Keratinocyte (primary cell): ENCODE measurements around the gene MBNL2. TPM values are rescaled to one million over a fixed set of nuclear protein-coding genes. Genes with fewer than 3 reads are reported as not detected.

Experiments used
- DNase-seq: peaks from one replicate; pipeline ENCODE4 v3.0.0-alpha.2; 2011; ENCODE audit warnings: low read depth, missing footprints, low spot score
- FAIRE-seq: peaks from 2 replicates; lab custom pipeline; 2011; peaks lifted over from hg19 to GRCh38; lab: Jason Lieb, UNC
- H2AFZ ChIP-seq: 2 replicates; pipeline ENCODE4 v1.6.0; 2012; ENCODE audit warnings: low read length, control low read depth, inconsistent platforms; ENCODE audit not compliant: control insufficient read depth
- H3K27ac ChIP-seq: 2 replicates; pipeline ENCODE4 v1.5.1; 2011; ENCODE audit warnings: low read length; ENCODE audit not compliant: control insufficient read depth, insufficient read depth
- H3K27me3 ChIP-seq: 3 replicates; pipeline ENCODE4 v1.6.0; 2011; ENCODE audit warnings: low read length; ENCODE audit not compliant: control insufficient read depth, insufficient read depth; ENCODE audit errors: extremely low read depth
- H3K36me3 ChIP-seq, 2 experiments: 2 replicates in 1 of 2; 3 replicates in 1 of 2; pipeline ENCODE4 v1.5.1; 2011; ENCODE audit warnings: low read length in 2 of 2, mild to moderate bottlenecking in 1 of 2; ENCODE audit not compliant: control insufficient read depth in 2 of 2, insufficient read depth in 2 of 2; ENCODE audit errors: extremely low read depth in 1 of 2
- H3K4me1 ChIP-seq: 3 replicates; pipeline ENCODE4 v1.5.1; 2011; ENCODE audit warnings: low read length; ENCODE audit not compliant: control insufficient read depth, insufficient read depth; ENCODE audit errors: extremely low read depth
- H3K4me2 ChIP-seq: 3 replicates; pipeline ENCODE4 v1.6.0; 2011; ENCODE audit warnings: low read depth, low read length; ENCODE audit not compliant: control insufficient read depth, insufficient read depth; ENCODE audit errors: extremely low read depth
- H3K4me3 ChIP-seq, 3 experiments: fragments of 200-600 bp in 1 of 3; sonication (generic) in 1 of 3; 2 replicates in 2 of 3; 3 replicates in 1 of 3; pipeline ENCODE4 v1.5.1; 2011 to 2016; ENCODE audit warnings: low read length in 3 of 3, mild to moderate bottlenecking in 3 of 3, control low read depth in 2 of 3, inconsistent platforms in 1 of 3, low read depth in 1 of 3, mixed read lengths in 1 of 3, mixed run types in 1 of 3, moderate library complexity in 1 of 3; ENCODE audit not compliant: control insufficient read depth in 2 of 3, insufficient read depth in 2 of 3; ENCODE audit errors: extremely low read depth in 1 of 3
- H3K79me2 ChIP-seq: 2 replicates; pipeline ENCODE4 v1.6.0; 2012; ENCODE audit warnings: low read length; ENCODE audit not compliant: control insufficient read depth, insufficient read depth
- H3K9ac ChIP-seq: 3 replicates; pipeline ENCODE4 v1.6.0; 2011; ENCODE audit warnings: low read length; ENCODE audit not compliant: control insufficient read depth, insufficient read depth; ENCODE audit errors: extremely low read depth
- H3K9me1 ChIP-seq: 3 replicates; pipeline ENCODE4 v1.6.0; 2011; ENCODE audit warnings: low read length; ENCODE audit not compliant: control insufficient read depth, insufficient read depth; ENCODE audit errors: extremely low read depth
- H3K9me3 ChIP-seq: 2 replicates; pipeline ENCODE4 v1.5.1; 2012; ENCODE audit warnings: low read depth, low read length; ENCODE audit not compliant: control insufficient read depth
- H4K20me1 ChIP-seq: 3 replicates; pipeline ENCODE4 v1.6.0; 2011; ENCODE audit warnings: low read length; ENCODE audit not compliant: control insufficient read depth, insufficient read depth; ENCODE audit errors: extremely low read depth
- CTCF ChIP-seq, 3 experiments: IDR thresholded peaks in 1 of 3; conservative IDR thresholded peaks in 1 of 3; optimal IDR thresholded peaks in 1 of 3; 2 replicates in 2 of 3; 3 replicates in 1 of 3; pipeline versions ENCODE3 to v1.5.1; 2011; ENCODE audit warnings: low read length in 3 of 3, mild to moderate bottlenecking in 3 of 3, moderate library complexity in 2 of 3, control low read depth in 1 of 3, inconsistent platforms in 1 of 3; ENCODE audit not compliant: insufficient read depth in 2 of 3; ENCODE audit errors: extremely low read depth in 1 of 3
- EZH2 ChIP-seq: IDR thresholded peaks from one replicate; pipeline ENCODE4 v1.6.1; 2012; ENCODE audit warnings: inconsistent platforms, mild to moderate bottlenecking, low read length, moderate library complexity
- dilution Hi-C: fragments of 300-500 bp; cut with MboI; formaldehyde crosslinking; loops from one replicate; pipeline ENCODE4 v1.7.0; 2020; ENCODE audit warnings: low sequenced_read_pairs; ENCODE audit not compliant: extremely low pct_ligation_motif_present
- polyA plus RNA-seq, 5 experiments: library from polyadenylated mRNA; depleted of rRNA in 3 of 5; stranded (reverse) in 3 of 5; stranded (forward) in 1 of 5; unstranded in 1 of 5; fragments of >200 nt; gene quantifications; 1 replicate in 1 of 5; 2 replicates in 3 of 5; 3 replicates in 1 of 5; pipeline versions ENCODE4 v1.2.1 to v1.2.3, GENCODE V29; 2011 to 2012; ENCODE audit warnings: missing spikeins in 2 of 5, low read depth in 1 of 5, low replicate concordance in 1 of 5

MBNL2 gene
- polyA plus RNA-seq, 1 donor (not counting 4 experiments of a cell fraction or from before 2014, with no cell fraction given): 28.4 TPM

- peaks cover 21% of the 10 kb centered on the region for H3K4me1 ChIP-seq
- no peaks in the 10 kb centered on the region for H3K36me3 ChIP-seq
- dilution Hi-C loops: no loop called here
- no peaks in the 10 kb centered on the region for H3K9me1 ChIP-seq
- H3K4me3 ChIP-seq: no peak overlapping the region
- no peaks in the 10 kb centered on the region for H4K20me1 ChIP-seq
- no peaks in the 10 kb centered on the region for H3K79me2 ChIP-seq
- no peak overlapping the region for H3K27ac ChIP-seq
- no peak overlapping the region for H3K9ac ChIP-seq
- FAIRE-seq: no peak
- DNase-seq: no peak
- TF ChIP-seq EZH2: no peak
- no peak for TF ChIP-seq CTCF (optimal IDR thresholded peaks at IDR 0.05 in 1 of 3, IDR thresholded peaks at IDR 0.05 in 1 of 3, conservative IDR thresholded peaks at IDR 0.05 in 1 of 3; ENCODE audit: extremely low read depth in 1 of 3, insufficient read depth in 2 of 3, low read length in 3 of 3)
- no peaks in the 10 kb centered on the region for H3K27me3 ChIP-seq
- no peaks in the 10 kb centered on the region for H3K9me3 ChIP-seq
- no peak overlapping the region for H2AFZ ChIP-seq
- H3K4me2 ChIP-seq: no peak overlapping the region
Measured at GRCh38 chr13:97330448-97330847, 108.3 kb downstream of the MBNL2 start.

- no peak for FAIRE-seq
- dilution Hi-C loops: no loop called here
- H3K4me3 ChIP-seq: no peak overlapping the region
- peaks cover 0 to 1% of the 10 kb centered on the region in 2 experiments for H3K36me3 ChIP-seq
- no peaks in the 10 kb centered on the region for H3K9me1 ChIP-seq
- H3K9ac ChIP-seq: no peak overlapping the region
- H4K20me1 ChIP-seq: no peaks in the 10 kb centered on the region
- H3K4me2 ChIP-seq: no peak overlapping the region
- no peaks in the 10 kb centered on the region for H3K79me2 ChIP-seq
- DNase-seq: no peak
- H3K9me3 ChIP-seq: no peaks in the 10 kb centered on the region
- no peak for TF ChIP-seq EZH2
- no peak for TF ChIP-seq CTCF (optimal IDR thresholded peaks at IDR 0.05 in 1 of 3, IDR thresholded peaks at IDR 0.05 in 1 of 3, conservative IDR thresholded peaks at IDR 0.05 in 1 of 3; ENCODE audit: extremely low read depth in 1 of 3, insufficient read depth in 2 of 3, low read length in 3 of 3)
- H3K4me1 ChIP-seq: peaks cover 8% of the 10 kb centered on the region
- no peak overlapping the region for H3K27ac ChIP-seq
- no peak overlapping the region for H2AFZ ChIP-seq
- H3K27me3 ChIP-seq: no peaks in the 10 kb centered on the region
Measured at GRCh38 chr13:97332742-97333141, 110.6 kb downstream of the MBNL2 start.
